H1 (cell line): Measurements from ENCODE around the gene NOP9. TPM values are rescaled to one million over a fixed set of nuclear protein-coding genes. Genes with fewer than 3 reads are reported as not detected.

ENCODE experiments used
- ASH2L ChIP-seq: fragments of 200-600, 300-600 bp; sonication (generic); IDR thresholded peaks from one replicate; pipeline ENCODE4 v1.7.1; 2017; ENCODE audit warnings: low read length
- CREB1 ChIP-seq: IDR thresholded peaks from 2 replicates; pipeline ENCODE4 v1.6.1; 2012; ENCODE audit warnings: inconsistent platforms
- HDAC6 ChIP-seq: IDR thresholded peaks from one replicate; pipeline ENCODE4 v1.7.1; 2012; ENCODE audit warnings: low read depth, mild to moderate bottlenecking, inconsistent platforms, low read length, moderate library complexity
- MAFK ChIP-seq: IDR thresholded peaks from 2 replicates; pipeline ENCODE4 v1.6.1; 2012; ENCODE audit warnings: low read depth, mild to moderate bottlenecking, improper control_type of control experiment, low read length
- POLR2AphosphoS5 ChIP-seq: IDR thresholded peaks from 2 replicates; pipeline ENCODE4 v1.6.1; 2011; ENCODE audit warnings: low read depth, low read length
- SIN3A ChIP-seq, 2 experiments: IDR thresholded peaks in 1 of 2; conservative IDR thresholded peaks in 1 of 2; 2 replicates each; pipeline ENCODE4 v1.6.1; 2011 to 2012; ENCODE audit warnings: low read length in 2 of 2, improper control_type of control experiment in 1 of 2, low read depth in 1 of 2, mild to moderate bottlenecking in 1 of 2
- SRF ChIP-seq: IDR thresholded peaks from 2 replicates; pipeline ENCODE4 v1.6.1; 2011; ENCODE audit warnings: mild to moderate bottlenecking, low read depth, low read length, moderate library complexity
- polyA plus RNA-seq, 7 experiments: library from polyadenylated mRNA; depleted of rRNA in 3 of 7; stranded (reverse) in 5 of 7; unstranded in 2 of 7; fragments of >200 nt in 5 of 7; fragments of 200-250 nt in 2 of 7; gene quantifications; 1 replicate in 5 of 7; 2 replicates in 1 of 7; 4 replicates in 1 of 7; pipeline versions ENCODE4 v1.2.1 to v1.2.3, GENCODE V29; 2011 to 2013; ENCODE audit warnings: missing spikeins in 2 of 7, mixed read lengths in 2 of 7
- total RNA-seq: library from RNA; stranded (reverse); fragmentation: NEBNext Ultra II Directional; extraction: Animal tissue kit (Norgen Biotek cat#: 25700); gene quantifications from 2 replicates; pipeline ENCODE4 v1.2.1, GENCODE V29; 2021
- TF ChIP-seq, protein P1 (sequence below): IDR thresholded peaks from 2 replicates; pipeline ENCODE4 v1.6.1; 2011; ENCODE audit warnings: low read length, improper control_type of control experiment
- TF ChIP-seq, protein P2 (sequence below), 3 experiments: IDR thresholded peaks; 1 replicate in 2 of 3; 2 replicates in 1 of 3; pipeline versions ENCODE4 v1.5.1 to v1.6.1; 2011; ENCODE audit warnings: low read length in 3 of 3, mild to moderate bottlenecking in 3 of 3, inconsistent platforms in 2 of 3, low read depth in 1 of 3, moderate library complexity in 1 of 3; ENCODE audit not compliant: insufficient read depth in 1 of 3; ENCODE audit errors: control extremely low read depth in 1 of 3
- TF ChIP-seq, protein P3 (sequence below): IDR thresholded peaks from 2 replicates; pipeline ENCODE4 v1.6.1; 2012; ENCODE audit warnings: low read length, inconsistent platforms
- TF ChIP-seq, protein P4 (sequence below): IDR thresholded peaks from 2 replicates; pipeline ENCODE4 v1.6.1; 2012; ENCODE audit warnings: inconsistent platforms

Gene NOP9
- total and polyA plus RNA-seq, 2 of the 8 experiments (the other 6 are each of a cell fraction or from before 2014, with no cell fraction given): 17.8 to 34.8 TPM

DNA sequence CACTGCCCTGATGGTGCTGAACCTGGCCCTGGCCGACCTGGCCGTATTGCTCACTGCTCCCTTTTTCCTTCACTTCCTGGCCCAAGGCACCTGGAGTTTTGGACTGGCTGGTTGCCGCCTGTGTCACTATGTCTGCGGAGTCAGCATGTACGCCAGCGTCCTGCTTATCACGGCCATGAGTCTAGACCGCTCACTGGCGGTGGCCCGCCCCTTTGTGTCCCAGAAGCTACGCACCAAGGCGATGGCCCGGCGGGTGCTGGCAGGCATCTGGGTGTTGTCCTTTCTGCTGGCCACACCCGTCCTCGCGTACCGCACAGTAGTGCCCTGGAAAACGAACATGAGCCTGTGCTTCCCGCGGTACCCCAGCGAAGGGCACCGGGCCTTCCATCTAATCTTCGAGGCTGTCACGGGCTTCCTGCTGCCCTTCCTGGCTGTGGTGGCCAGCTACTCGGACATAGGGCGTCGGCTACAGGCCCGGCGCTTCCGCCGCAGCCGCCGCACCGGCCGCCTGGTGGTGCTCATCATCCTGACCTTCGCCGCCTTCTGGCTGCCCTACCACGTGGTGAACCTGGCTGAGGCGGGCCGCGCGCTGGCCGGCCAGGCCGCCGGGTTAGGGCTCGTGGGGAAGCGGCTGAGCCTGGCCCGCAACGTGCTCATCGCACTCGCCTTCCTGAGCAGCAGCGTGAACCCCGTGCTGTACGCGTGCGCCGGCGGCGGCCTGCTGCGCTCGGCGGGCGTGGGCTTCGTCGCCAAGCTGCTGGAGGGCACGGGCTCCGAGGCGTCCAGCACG lies 16.4 kb downstream of the NOP9 start (continued):
- TF ChIP-seq MAFK: no peak
- TF ChIP-seq, protein P1, sequence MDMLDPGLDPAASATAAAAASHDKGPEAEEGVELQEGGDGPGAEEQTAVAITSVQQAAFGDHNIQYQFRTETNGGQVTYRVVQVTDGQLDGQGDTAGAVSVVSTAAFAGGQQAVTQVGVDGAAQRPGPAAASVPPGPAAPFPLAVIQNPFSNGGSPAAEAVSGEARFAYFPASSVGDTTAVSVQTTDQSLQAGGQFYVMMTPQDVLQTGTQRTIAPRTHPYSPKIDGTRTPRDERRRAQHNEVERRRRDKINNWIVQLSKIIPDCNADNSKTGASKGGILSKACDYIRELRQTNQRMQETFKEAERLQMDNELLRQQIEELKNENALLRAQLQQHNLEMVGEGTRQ: peak; percentile 44; the same call in 1 of the 2 replicates
- TF ChIP-seq, protein P2, sequence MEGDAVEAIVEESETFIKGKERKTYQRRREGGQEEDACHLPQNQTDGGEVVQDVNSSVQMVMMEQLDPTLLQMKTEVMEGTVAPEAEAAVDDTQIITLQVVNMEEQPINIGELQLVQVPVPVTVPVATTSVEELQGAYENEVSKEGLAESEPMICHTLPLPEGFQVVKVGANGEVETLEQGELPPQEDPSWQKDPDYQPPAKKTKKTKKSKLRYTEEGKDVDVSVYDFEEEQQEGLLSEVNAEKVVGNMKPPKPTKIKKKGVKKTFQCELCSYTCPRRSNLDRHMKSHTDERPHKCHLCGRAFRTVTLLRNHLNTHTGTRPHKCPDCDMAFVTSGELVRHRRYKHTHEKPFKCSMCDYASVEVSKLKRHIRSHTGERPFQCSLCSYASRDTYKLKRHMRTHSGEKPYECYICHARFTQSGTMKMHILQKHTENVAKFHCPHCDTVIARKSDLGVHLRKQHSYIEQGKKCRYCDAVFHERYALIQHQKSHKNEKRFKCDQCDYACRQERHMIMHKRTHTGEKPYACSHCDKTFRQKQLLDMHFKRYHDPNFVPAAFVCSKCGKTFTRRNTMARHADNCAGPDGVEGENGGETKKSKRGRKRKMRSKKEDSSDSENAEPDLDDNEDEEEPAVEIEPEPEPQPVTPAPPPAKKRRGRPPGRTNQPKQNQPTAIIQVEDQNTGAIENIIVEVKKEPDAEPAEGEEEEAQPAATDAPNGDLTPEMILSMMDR (IDR thresholded peaks at IDR 0.05; ENCODE audit: control extremely low read depth in 1 of 3, insufficient read depth in 1 of 3, low read depth in 1 of 3, low read length in 3 of 3): peak; percentile 49 to 52 (median 50)
- no peak for TF ChIP-seq SIN3A (conservative IDR thresholded peaks at IDR 0.05 in 1 of 2, IDR thresholded peaks at IDR 0.05 in 1 of 2; ENCODE audit: low read depth in 1 of 2, low read length in 2 of 2)
- TF ChIP-seq, protein P3, sequence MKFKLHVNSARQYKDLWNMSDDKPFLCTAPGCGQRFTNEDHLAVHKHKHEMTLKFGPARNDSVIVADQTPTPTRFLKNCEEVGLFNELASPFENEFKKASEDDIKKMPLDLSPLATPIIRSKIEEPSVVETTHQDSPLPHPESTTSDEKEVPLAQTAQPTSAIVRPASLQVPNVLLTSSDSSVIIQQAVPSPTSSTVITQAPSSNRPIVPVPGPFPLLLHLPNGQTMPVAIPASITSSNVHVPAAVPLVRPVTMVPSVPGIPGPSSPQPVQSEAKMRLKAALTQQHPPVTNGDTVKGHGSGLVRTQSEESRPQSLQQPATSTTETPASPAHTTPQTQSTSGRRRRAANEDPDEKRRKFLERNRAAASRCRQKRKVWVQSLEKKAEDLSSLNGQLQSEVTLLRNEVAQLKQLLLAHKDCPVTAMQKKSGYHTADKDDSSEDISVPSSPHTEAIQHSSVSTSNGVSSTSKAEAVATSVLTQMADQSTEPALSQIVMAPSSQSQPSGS: no peak
- TF ChIP-seq, protein P4, sequence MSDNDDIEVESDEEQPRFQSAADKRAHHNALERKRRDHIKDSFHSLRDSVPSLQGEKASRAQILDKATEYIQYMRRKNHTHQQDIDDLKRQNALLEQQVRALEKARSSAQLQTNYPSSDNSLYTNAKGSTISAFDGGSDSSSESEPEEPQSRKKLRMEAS: peak; percentile 98
- peak; percentile 27 for TF ChIP-seq ASH2L
- TF ChIP-seq POLR2AphosphoS5: peak; percentile 11; the same call in 1 of the 2 replicates
- TF ChIP-seq CREB1: no peak
- TF ChIP-seq SRF: no peak
- TF ChIP-seq HDAC6: no peak
